Prostate gland (tissue), 2 donors: ENCODE measurements around the gene TMOD4. TPM values are rescaled to one million over a fixed set of nuclear protein-coding genes. Genes with fewer than 3 reads are reported as not detected.

Source experiments
- DNase-seq: peaks from one replicate; pipeline ENCODE4 v3.0.0-alpha.2; 2019; ENCODE audit warnings: low spot score
- H3K27ac ChIP-seq, 2 donors: fragments of 200-600 bp; sonication (generic); 2 replicates each; pipeline ENCODE4 v1.5.1; 2017 to 2019
- H3K27me3 ChIP-seq: fragments of 200-600 bp; sonication (generic); replicated peaks from 2 replicates; pipeline ENCODE4 v1.5.1; 2019; ENCODE audit not compliant: insufficient read depth
- H3K36me3 ChIP-seq, 2 donors: fragments of 200-600 bp; sonication (generic); 1 replicate in 1 of 2; 2 replicates in 1 of 2; pipeline versions ENCODE4 v1.5.1 to v1.8.1; 2017 to 2019
- H3K4me1 ChIP-seq: fragments of 200-600 bp; sonication (generic); replicated peaks from 2 replicates; pipeline ENCODE4 v1.5.1; 2019
- H3K4me3 ChIP-seq, 2 donors: fragments of 200-600 bp; sonication (generic); 2 replicates each; pipeline ENCODE4 v1.5.1; 2017 to 2019
- H3K9me3 ChIP-seq: fragments of 200-600 bp; sonication (generic); 2 replicates; pipeline ENCODE4 v1.5.1; 2017
- CTCF ChIP-seq, 4 experiments: fragments of 200-600 bp in 2 of 4; fragments of 450-650 bp in 2 of 4; sonication (generic) in 2 of 4; IDR thresholded peaks; 1 replicate in 3 of 4; 2 replicates in 1 of 4; pipeline ENCODE4 v1.5.1; 2016 to 2019; ENCODE audit warnings: antibody characterized with exemption in 4 of 4, mild to moderate bottlenecking in 2 of 4, moderate library complexity in 2 of 4
- POLR2A ChIP-seq: fragments of 450-650 bp; IDR thresholded peaks from one replicate; pipeline ENCODE4 v1.6.1; 2016; ENCODE audit warnings: antibody characterized with exemption, mild to moderate bottlenecking
- POLR2AphosphoS5 ChIP-seq: sonication (generic); formaldehyde crosslinking; IDR thresholded peaks from one replicate; pipeline ENCODE4 v1.6.1; 2017; ENCODE audit warnings: antibody characterized with exemption
- WGBS: methylation state at CpG from one replicate; pipeline ENCODE4 v1.1.5; 2018; 5-methylcytosine and 5-hydroxymethylcytosine counted together
- intact Hi-C: fragments of 100-400 bp; cut with DNase I; formaldehyde crosslinking; loops from one replicate; pipeline ENCODE4 v1.14.2; 2022
- total RNA-seq, 2 donors: library from RNA; depleted of rRNA; stranded (reverse); fragments of >200 nt; gene quantifications; one replicate each; pipeline ENCODE4 v1.1.0, GENCODE V29; 2016

TMOD4 gene
- total RNA-seq, result 1 to 10 TPM in 1 of 2 donors, not detected in 1; 1.7 TPM

- Histone ChIP-seq H3K27ac (no peak within 1 kb of the TSS), H3K27me3 (no peaks in the 10 kb centered on the region), H3K4me1 (no peaks in the 10 kb centered on the region), H3K9me3 (no peaks in the 10 kb centered on the region), H3K4me3 (no peak within 1 kb of the TSS), H3K36me3 (peaks cover 0 to 9% of the 10 kb centered on the region in 2 donors)
- 44% methylated on average over 4 of the region's 4 CpGs for WGBS
- intact Hi-C loops, result no loop called here
- DNase-seq, result no peak
- no peak for TF ChIP-seq POLR2A
- peak in 2 of 4 experiments; percentile 10 to 30 for TF ChIP-seq CTCF (IDR thresholded peaks at IDR 0.05)
- no peak for TF ChIP-seq POLR2AphosphoS5
Measured at GRCh38 chr1:151175863-151176262, at the start of gene TMOD4. Gene TMOD4 (minus strand): TSS chr1:151175981. CDS start chr1:151174875, 1,106 bp downstream.

GRCh38 chr1:151222130-151222529, 46.3 kb upstream of the TMOD4 start:
- H3K36me3 ChIP-seq, result no peaks in the 10 kb centered on the region
- WGBS, result 83% methylated on average over 4 of the region's 4 CpGs
- no peaks in the 10 kb centered on the region for H3K4me1 ChIP-seq
- no peak for TF ChIP-seq CTCF (IDR thresholded peaks at IDR 0.05)
- no peak for TF ChIP-seq POLR2A
- no peak for TF ChIP-seq POLR2AphosphoS5
- no peak overlapping the region for H3K27ac ChIP-seq
- no peak for DNase-seq
- no peaks in the 10 kb centered on the region for H3K27me3 ChIP-seq
- intact Hi-C loops, result no loop called here
- H3K9me3 ChIP-seq, result no peaks in the 10 kb centered on the region
- no peak overlapping the region for H3K4me3 ChIP-seq

- H3K36me3 ChIP-seq, result no peaks in the 10 kb centered on the region
- no peak overlapping the region for H3K4me3 ChIP-seq
- H3K9me3 ChIP-seq, result no peaks in the 10 kb centered on the region
- H3K27me3 ChIP-seq, result no peaks in the 10 kb centered on the region
- intact Hi-C loops, result no loop called here
- H3K4me1 ChIP-seq, result no peaks in the 10 kb centered on the region
- TF ChIP-seq CTCF (IDR thresholded peaks at IDR 0.05), result no peak
- TF ChIP-seq POLR2A, result no peak
- no peak for TF ChIP-seq POLR2AphosphoS5
- H3K27ac ChIP-seq, result no peak overlapping the region
- no peak for DNase-seq
- WGBS, result 97% methylated on average over 1 of the region's 1 CpG
Measured at GRCh38 chr1:151221616-151222015, 45.8 kb upstream of the TMOD4 start.

- no peak overlapping the region for H3K27ac ChIP-seq
- no peaks in the 10 kb centered on the region for H3K27me3 ChIP-seq
- no peaks in the 10 kb centered on the region for H3K4me1 ChIP-seq
- DNase-seq, result no peak
- no peak overlapping the region for H3K4me3 ChIP-seq
- H3K9me3 ChIP-seq, result no peaks in the 10 kb centered on the region
- TF ChIP-seq POLR2AphosphoS5, result no peak
- TF ChIP-seq CTCF (IDR thresholded peaks at IDR 0.05), result no peak
- no peak for TF ChIP-seq POLR2A
- 27% methylated on average over 2 of the region's 2 CpGs for WGBS
- intact Hi-C loops, result no loop called here
- no peaks in the 10 kb centered on the region for H3K36me3 ChIP-seq
Measured at GRCh38 chr1:151213560-151213959, 37.8 kb upstream of the TMOD4 start.

GRCh38 chr1:151211972-151212705, 36.4 kb upstream of the TMOD4 start:
- H3K9me3 ChIP-seq, result no peaks in the 10 kb centered on the region
- H3K36me3 ChIP-seq, result no peaks in the 10 kb centered on the region
- H3K27me3 ChIP-seq, result no peaks in the 10 kb centered on the region
- H3K4me1 ChIP-seq, result no peaks in the 10 kb centered on the region
- no peak for DNase-seq
- 62% methylated on average over 15 of the region's 15 CpGs for WGBS
- H3K27ac ChIP-seq, result no peak overlapping the region
- no peak for TF ChIP-seq POLR2AphosphoS5
- TF ChIP-seq CTCF (IDR thresholded peaks at IDR 0.05), result no peak
- no peak for TF ChIP-seq POLR2A
- intact Hi-C loops, result no loop called here
- H3K4me3 ChIP-seq, result no peak overlapping the region
